Astrocyte (in vitro differentiated cells and primary cell): ENCODE measurements around the gene LPAR3. TPM values are rescaled to one million over a fixed set of nuclear protein-coding genes. Genes with fewer than 3 reads are reported as not detected.

Experiments
- DNase-seq: peaks from one replicate; pipeline ENCODE4 v3.0.0-alpha.2; 2010; ENCODE audit warnings: low read depth
- FAIRE-seq: peaks from 2 replicates; lab custom pipeline; 2011; peaks lifted over from hg19 to GRCh38; lab: Jason Lieb, UNC
- H2AFZ ChIP-seq: 2 replicates; pipeline ENCODE4 v1.6.0; 2012; ENCODE audit warnings: low read depth, low read length, inconsistent platforms
- H3K27ac ChIP-seq: 2 replicates; pipeline ENCODE4 v1.5.1; 2011; ENCODE audit warnings: low read depth, low read length, inconsistent platforms
- H3K27me3 ChIP-seq: 2 replicates; pipeline ENCODE4 v1.6.0; 2011; ENCODE audit warnings: low read length, inconsistent platforms; ENCODE audit not compliant: insufficient read depth
- H3K36me3 ChIP-seq: 2 replicates; pipeline ENCODE4 v1.5.1; 2011; ENCODE audit warnings: low read length, inconsistent platforms; ENCODE audit not compliant: insufficient read depth
- H3K4me1 ChIP-seq: 2 replicates; pipeline ENCODE4 v1.5.1; 2011; ENCODE audit warnings: low read length, inconsistent platforms; ENCODE audit not compliant: insufficient read depth
- H3K4me2 ChIP-seq: 2 replicates; pipeline ENCODE4 v1.6.0; 2012; ENCODE audit warnings: low read length, inconsistent platforms
- H3K4me3 ChIP-seq: 2 replicates; pipeline ENCODE4 v1.5.1; 2011; ENCODE audit warnings: low read depth, mild to moderate bottlenecking, low read length, inconsistent platforms; ENCODE audit not compliant: insufficient read depth
- H3K79me2 ChIP-seq: 2 replicates; pipeline ENCODE4 v1.6.0; 2012; ENCODE audit warnings: mild to moderate bottlenecking, low read length, inconsistent platforms; ENCODE audit not compliant: insufficient read depth
- H3K9ac ChIP-seq: 2 replicates; pipeline ENCODE4 v1.6.0; 2012; ENCODE audit warnings: mild to moderate bottlenecking, low read length, inconsistent platforms
- H3K9me3 ChIP-seq: 2 replicates; pipeline ENCODE4 v1.5.1; 2012; ENCODE audit warnings: low read depth, mild to moderate bottlenecking, low read length, inconsistent platforms; ENCODE audit not compliant: insufficient read depth
- H4K20me1 ChIP-seq: 2 replicates; pipeline ENCODE4 v1.6.0; 2012; ENCODE audit warnings: low read length, inconsistent platforms; ENCODE audit not compliant: insufficient read depth
- H3K27ac Mint-ChIP-seq: one replicate; pipeline ENCODE4 v1.8.0; 2021; ENCODE audit warnings: mild to moderate bottlenecking, mixed read lengths; ENCODE audit not compliant: unreplicated experiment
- H3K27me3 Mint-ChIP-seq: one replicate; pipeline ENCODE4 v1.8.0; 2021; ENCODE audit warnings: low read depth, mixed read lengths; ENCODE audit not compliant: unreplicated experiment
- H3K36me3 Mint-ChIP-seq: one replicate; pipeline ENCODE4 v1.8.0; 2021; ENCODE audit warnings: low read depth, mixed read lengths; ENCODE audit not compliant: unreplicated experiment
- H3K4me1 Mint-ChIP-seq: one replicate; pipeline ENCODE4 v1.8.0; 2021; ENCODE audit warnings: low read depth, mixed read lengths; ENCODE audit not compliant: unreplicated experiment
- H3K4me3 Mint-ChIP-seq: one replicate; pipeline ENCODE4 v1.8.0; 2021; ENCODE audit warnings: mild to moderate bottlenecking, moderate library complexity, mixed read lengths; ENCODE audit not compliant: unreplicated experiment
- H3K9me3 Mint-ChIP-seq: one replicate; pipeline ENCODE4 v1.8.0; 2021; ENCODE audit warnings: mild to moderate bottlenecking, mixed read lengths; ENCODE audit not compliant: unreplicated experiment
- EZH2 ChIP-seq: IDR thresholded peaks from 2 replicates; pipeline ENCODE4 v1.6.1; 2012; ENCODE audit warnings: mild to moderate bottlenecking, low read length, inconsistent platforms; ENCODE audit not compliant: insufficient read depth
- total RNA-seq: library from RNA; stranded (reverse); gene quantifications from 2 replicates; pipeline ENCODE4 v1.2.1, GENCODE V29; 2021
- TF ChIP-seq, protein P1 (sequence below): IDR thresholded peaks from 2 replicates; pipeline ENCODE4 v1.5.1; 2011; ENCODE audit warnings: low read depth, mild to moderate bottlenecking, inconsistent platforms, low read length, moderate library complexity; ENCODE audit not compliant: insufficient read depth

Gene LPAR3
- total RNA-seq, 1 donor from 2014 or later: 0.70 TPM

DNA sequence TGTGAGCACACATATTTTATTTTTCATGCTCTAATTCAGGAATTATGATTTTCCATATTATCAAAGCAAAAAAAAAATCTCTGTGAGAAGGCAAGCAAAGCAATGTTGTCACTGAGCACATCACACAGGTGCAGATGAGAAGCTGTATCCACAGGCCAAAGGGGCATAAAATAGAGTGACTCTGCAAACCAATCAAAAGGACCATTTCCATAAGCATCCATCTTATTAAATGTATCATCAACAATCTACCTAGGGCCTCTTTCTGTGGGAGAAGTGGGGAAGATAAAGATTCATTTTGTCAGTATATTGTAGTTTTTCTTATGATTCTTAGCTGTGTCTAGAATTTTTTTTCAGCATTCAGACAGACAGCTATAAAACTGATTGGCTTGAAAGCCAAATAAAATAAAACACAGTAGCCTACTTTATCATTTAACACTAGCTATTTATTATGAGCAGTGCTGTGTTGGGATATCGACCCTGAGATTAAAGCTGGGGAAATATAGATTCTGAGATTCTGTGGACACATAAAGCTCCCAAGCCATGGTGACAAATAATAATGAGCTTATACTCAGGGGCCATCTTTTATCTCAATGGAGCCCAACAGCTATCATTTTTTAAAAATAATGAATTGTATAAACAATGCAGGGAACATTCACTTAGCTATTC, 90.3 kb downstream of the LPAR3 start:
- Mint-ChIP-seq H3K4me3 (no peak overlapping the region), H3K9me3 (no peaks in the 10 kb centered on the region), H3K27ac (no peak overlapping the region), H3K36me3 (no peaks in the 10 kb centered on the region), H3K4me1 (no peaks in the 10 kb centered on the region), H3K27me3 (no peaks in the 10 kb centered on the region)
- no peaks in the 10 kb centered on the region for H3K4me1 ChIP-seq
- no peak overlapping the region for H3K4me2 ChIP-seq
- H3K27me3 ChIP-seq: peaks cover 9% of the 10 kb centered on the region
- FAIRE-seq: no peak
- no peak overlapping the region for H3K27ac ChIP-seq
- no peaks in the 10 kb centered on the region for H3K9me3 ChIP-seq
- no peak for TF ChIP-seq EZH2
- TF ChIP-seq, protein P1, sequence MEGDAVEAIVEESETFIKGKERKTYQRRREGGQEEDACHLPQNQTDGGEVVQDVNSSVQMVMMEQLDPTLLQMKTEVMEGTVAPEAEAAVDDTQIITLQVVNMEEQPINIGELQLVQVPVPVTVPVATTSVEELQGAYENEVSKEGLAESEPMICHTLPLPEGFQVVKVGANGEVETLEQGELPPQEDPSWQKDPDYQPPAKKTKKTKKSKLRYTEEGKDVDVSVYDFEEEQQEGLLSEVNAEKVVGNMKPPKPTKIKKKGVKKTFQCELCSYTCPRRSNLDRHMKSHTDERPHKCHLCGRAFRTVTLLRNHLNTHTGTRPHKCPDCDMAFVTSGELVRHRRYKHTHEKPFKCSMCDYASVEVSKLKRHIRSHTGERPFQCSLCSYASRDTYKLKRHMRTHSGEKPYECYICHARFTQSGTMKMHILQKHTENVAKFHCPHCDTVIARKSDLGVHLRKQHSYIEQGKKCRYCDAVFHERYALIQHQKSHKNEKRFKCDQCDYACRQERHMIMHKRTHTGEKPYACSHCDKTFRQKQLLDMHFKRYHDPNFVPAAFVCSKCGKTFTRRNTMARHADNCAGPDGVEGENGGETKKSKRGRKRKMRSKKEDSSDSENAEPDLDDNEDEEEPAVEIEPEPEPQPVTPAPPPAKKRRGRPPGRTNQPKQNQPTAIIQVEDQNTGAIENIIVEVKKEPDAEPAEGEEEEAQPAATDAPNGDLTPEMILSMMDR: no peak
- no peak overlapping the region for H3K9ac ChIP-seq
- H2AFZ ChIP-seq: no peak overlapping the region
- H4K20me1 ChIP-seq: no peaks in the 10 kb centered on the region
- H3K79me2 ChIP-seq: no peaks in the 10 kb centered on the region
- H3K36me3 ChIP-seq: no peaks in the 10 kb centered on the region
- H3K4me3 ChIP-seq: no peak overlapping the region
- no peak for DNase-seq

DNA sequence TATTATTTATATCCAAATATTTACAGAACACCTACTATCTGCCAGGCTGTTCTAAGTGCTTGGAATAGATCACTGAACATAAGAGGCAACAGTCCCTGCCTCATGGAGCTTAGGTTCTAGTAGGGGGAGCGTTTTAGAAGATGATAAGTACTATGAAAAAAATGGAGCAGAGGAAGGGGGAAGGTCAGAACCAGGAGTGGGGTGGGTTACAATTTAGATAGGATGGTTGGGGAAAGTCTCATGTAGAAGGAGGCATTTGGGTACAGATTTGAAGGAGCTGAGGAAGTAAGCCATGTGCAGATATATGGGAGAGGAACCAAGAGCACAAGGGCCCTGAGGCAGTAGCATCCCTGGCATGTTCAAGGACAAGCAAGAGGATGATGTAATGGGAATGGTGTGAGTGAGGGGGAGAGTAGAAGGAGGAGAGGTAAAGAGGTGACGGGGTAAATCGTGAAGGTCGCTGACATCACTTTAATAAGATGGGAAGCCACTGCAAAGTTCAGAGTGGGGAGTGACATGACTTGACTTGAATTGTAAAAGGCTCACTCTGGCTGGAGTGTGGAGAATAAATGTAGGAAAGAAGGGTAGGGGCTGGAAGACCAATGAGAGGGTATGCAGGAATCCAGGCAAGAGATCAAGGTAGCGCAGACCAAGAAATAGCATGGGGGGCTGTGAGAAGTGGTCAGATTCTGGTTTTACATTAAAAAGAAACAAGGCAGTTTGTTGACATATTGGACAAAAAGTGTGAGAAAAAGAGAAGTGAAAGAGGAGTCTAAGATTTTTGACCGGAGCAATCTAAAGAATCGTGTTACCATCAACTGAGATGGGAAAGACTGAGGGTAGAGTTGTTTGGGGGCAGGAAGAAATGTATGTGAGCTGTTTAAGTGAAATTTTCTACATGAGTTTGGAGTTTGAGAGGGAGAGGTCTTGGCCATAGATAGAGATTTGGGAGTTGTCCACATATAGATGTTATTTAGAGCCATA, 92.6 kb downstream of the LPAR3 start:
- Histone ChIP-seq H4K20me1 (no peaks in the 10 kb centered on the region), H3K4me2 (no peak overlapping the region), H3K79me2 (no peaks in the 10 kb centered on the region), H2AFZ (no peak overlapping the region), H3K36me3 (no peaks in the 10 kb centered on the region), H3K27me3 (peaks cover 9% of the 10 kb centered on the region), H3K9ac (no peak overlapping the region), H3K9me3 (no peaks in the 10 kb centered on the region), H3K4me1 (no peaks in the 10 kb centered on the region), H3K4me3 (no peak overlapping the region), H3K27ac (no peak overlapping the region)
- no peaks in the 10 kb centered on the region for H3K9me3 Mint-ChIP-seq
- no peaks in the 10 kb centered on the region for H3K36me3 Mint-ChIP-seq
- H3K4me1 Mint-ChIP-seq: no peaks in the 10 kb centered on the region
- H3K27me3 Mint-ChIP-seq: no peaks in the 10 kb centered on the region
- H3K4me3 Mint-ChIP-seq: no peak overlapping the region
- TF ChIP-seq, protein P1: no peak
- TF ChIP-seq EZH2: no peak
- no peak overlapping the region for H3K27ac Mint-ChIP-seq
- DNase-seq: no peak
- FAIRE-seq: no peak
